SK-N-MC (cell line): ENCODE data around the gene TMC1.
"Not testable (repeated sequence)": the region's sequence is repeated elsewhere in the genome, so short reads cannot be mapped to it uniquely, and the experiment has no call there.

Experiments used
- EZH2 ChIP-seq: fragments of 200-600 bp; sonication (generic); IDR thresholded peaks from one replicate; pipeline ENCODE4 v1.6.1; 2017; ENCODE audit warnings: antibody characterized with exemption
- POLR2AphosphoS5 ChIP-seq: IDR thresholded peaks from 2 replicates; pipeline ENCODE4 v1.6.1; 2012; ENCODE audit warnings: mild to moderate bottlenecking, low read depth, low read length, borderline replicate concordance

DNA sequence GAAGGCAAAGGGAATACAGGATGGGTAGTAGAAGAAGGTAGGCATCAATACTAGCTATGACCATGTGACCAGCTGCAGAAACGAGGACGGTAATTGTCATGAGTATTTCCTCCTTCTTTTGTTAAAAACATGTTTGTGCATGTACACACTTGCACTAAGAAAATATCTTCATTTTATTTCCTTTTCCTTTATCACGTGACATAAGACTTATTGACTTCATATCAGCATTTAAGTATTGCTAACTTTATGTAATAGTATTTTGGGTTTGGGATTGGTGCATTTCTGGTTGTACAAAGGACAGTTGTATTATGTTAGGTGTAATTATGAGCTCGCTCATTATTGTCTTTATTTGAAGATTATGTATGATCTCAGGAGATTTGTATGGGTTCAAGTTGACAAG is 33.7 kb upstream of the TMC1 start:
- TF ChIP-seq EZH2, POLR2AphosphoS5: not testable (repeated sequence)
